ENCODE measurements around the gene MAP7D2. TPM values are rescaled to one million over a fixed set of nuclear protein-coding genes. Genes with fewer than 3 reads are reported as not detected.

The MAP7D2 gene
- total and polyA plus RNA-seq, 2 of the 13 experiments (the other 11 are each of a cell fraction or from before 2014, with no cell fraction given): 9.6 to 10.5 TPM

DNA sequence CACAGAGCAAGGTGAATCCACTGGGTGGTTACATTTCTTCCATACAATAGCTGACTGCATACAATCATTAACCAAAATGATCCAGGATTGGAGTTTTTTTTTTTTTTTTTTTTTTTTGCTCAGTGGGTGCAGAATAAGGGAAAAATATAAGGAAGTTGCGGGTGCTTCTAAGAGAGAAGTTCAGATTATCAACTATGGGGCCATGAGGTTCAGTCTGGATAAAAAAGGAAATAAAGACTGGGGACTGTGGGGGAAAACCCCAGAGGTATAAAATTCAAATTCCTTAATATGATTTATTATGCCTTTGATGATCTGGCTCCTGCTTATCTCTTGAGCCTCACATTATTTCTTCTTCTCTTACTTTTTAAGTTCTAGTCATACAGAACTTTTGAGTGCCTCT is 30.9 kb upstream of the MAP7D2 start:
- no peaks in the 10 kb centered on the region for H3K79me2 ChIP-seq (ENCODE audit: insufficient read depth, low read length)
- no peak overlapping the region for H3K9ac ChIP-seq (ENCODE audit: insufficient read depth, low read depth, low read length)
- POLR2A ChIA-PET: no interaction called here
- H3K27me3 ChIP-seq (ENCODE audit: control insufficient read depth in 1 of 2, insufficient read depth in 2 of 2, low read length in 2 of 2): no peaks in the 10 kb centered on the region
- FAIRE-seq (no peak), DNase-seq (ENCODE audit: low spot score) (no peak), ATAC-seq (peak; percentile 16)
- H3K36me3 ChIP-seq (replicated peaks in 1 of 2; ENCODE audit: control insufficient read depth in 1 of 2, insufficient read depth in 2 of 2, low read length in 2 of 2): no peaks in the 10 kb centered on the region
- H3K27ac ChIP-seq (ENCODE audit: extremely low read length, insufficient read depth, low read length): no peak overlapping the region
- no peak overlapping the region for H2AFZ ChIP-seq (ENCODE audit: low read length)
- intact Hi-C loops (cut with micrococcal nuclease; ENCODE audit: unreplicated experiment) (no loop called here), in situ Hi-C loops (cut with HindIII; ENCODE audit: extremely low pct_ligation_motif_present, low pct_unique_long_range_greater_than_20kb) (no loop called here)
- CTCF ChIA-PET (ENCODE audit: low intra/inter-chr PET ratio, low total read pairs): no interaction called here
- H4K20me1 ChIP-seq (ENCODE audit: insufficient read depth, low read length): 0 out of 2 replicates have a peak, but pooled peaks cover 5% of the 10 kb centered on the region
- no peak overlapping the region for H3K4me2 ChIP-seq (ENCODE audit: low read depth, low read length)
- H3K9me3 ChIP-seq (ENCODE audit: low read length): no peaks in the 10 kb centered on the region
- H3K4me1 ChIP-seq (ENCODE audit: insufficient read depth, low read length): peaks cover 57% of the 10 kb centered on the region
- H3K4me3 ChIP-seq (replicated peaks in 1 of 3; ENCODE audit: insufficient read depth in 1 of 3, low read depth in 2 of 3, low read length in 3 of 3): no peak overlapping the region
- WGBS (ENCODE audit: low lambda C conversion rate): 69% methylated on average over 1 of the region's 1 CpG
- no TSS peak for BruUV-seq (replicated peaks)
- TF ChIP-seq, protein P1, sequence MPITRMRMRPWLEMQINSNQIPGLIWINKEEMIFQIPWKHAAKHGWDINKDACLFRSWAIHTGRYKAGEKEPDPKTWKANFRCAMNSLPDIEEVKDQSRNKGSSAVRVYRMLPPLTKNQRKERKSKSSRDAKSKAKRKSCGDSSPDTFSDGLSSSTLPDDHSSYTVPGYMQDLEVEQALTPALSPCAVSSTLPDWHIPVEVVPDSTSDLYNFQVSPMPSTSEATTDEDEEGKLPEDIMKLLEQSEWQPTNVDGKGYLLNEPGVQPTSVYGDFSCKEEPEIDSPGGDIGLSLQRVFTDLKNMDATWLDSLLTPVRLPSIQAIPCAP (CRISPR knock-in tag; IDR thresholded peaks at IDR 0.05; ENCODE audit: low read depth): no peak
- TF ChIP-seq, protein P2, sequence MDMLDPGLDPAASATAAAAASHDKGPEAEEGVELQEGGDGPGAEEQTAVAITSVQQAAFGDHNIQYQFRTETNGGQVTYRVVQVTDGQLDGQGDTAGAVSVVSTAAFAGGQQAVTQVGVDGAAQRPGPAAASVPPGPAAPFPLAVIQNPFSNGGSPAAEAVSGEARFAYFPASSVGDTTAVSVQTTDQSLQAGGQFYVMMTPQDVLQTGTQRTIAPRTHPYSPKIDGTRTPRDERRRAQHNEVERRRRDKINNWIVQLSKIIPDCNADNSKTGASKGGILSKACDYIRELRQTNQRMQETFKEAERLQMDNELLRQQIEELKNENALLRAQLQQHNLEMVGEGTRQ (IDR thresholded peaks at IDR 0.05; ENCODE audit: low read depth, low read length): no peak
- TF ChIP-seq, protein P2 (CRISPR knock-in tag; IDR thresholded peaks at IDR 0.05; ENCODE audit: borderline replicate concordance): no peak
- TF ChIP-seq, protein P3, sequence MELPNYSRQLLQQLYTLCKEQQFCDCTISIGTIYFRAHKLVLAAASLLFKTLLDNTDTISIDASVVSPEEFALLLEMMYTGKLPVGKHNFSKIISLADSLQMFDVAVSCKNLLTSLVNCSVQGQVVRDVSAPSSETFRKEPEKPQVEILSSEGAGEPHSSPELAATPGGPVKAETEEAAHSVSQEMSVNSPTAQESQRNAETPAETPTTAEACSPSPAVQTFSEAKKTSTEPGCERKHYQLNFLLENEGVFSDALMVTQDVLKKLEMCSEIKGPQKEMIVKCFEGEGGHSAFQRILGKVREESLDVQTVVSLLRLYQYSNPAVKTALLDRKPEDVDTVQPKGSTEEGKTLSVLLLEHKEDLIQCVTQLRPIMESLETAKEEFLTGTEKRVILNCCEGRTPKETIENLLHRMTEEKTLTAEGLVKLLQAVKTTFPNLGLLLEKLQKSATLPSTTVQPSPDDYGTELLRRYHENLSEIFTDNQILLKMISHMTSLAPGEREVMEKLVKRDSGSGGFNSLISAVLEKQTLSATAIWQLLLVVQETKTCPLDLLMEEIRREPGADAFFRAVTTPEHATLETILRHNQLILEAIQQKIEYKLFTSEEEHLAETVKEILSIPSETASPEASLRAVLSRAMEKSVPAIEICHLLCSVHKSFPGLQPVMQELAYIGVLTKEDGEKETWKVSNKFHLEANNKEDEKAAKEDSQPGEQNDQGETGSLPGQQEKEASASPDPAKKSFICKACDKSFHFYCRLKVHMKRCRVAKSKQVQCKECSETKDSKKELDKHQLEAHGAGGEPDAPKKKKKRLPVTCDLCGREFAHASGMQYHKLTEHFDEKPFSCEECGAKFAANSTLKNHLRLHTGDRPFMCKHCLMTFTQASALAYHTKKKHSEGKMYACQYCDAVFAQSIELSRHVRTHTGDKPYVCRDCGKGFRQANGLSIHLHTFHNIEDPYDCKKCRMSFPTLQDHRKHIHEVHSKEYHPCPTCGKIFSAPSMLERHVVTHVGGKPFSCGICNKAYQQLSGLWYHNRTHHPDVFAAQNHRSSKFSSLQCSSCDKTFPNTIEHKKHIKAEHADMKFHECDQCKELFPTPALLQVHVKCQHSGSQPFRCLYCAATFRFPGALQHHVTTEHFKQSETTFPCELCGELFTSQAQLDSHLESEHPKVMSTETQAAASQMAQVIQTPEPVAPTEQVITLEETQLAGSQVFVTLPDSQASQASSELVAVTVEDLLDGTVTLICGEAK (IDR thresholded peaks at IDR 0.05): no peak
- TF ChIP-seq, protein P3 (CRISPR knock-in tag; IDR thresholded peaks at IDR 0.05): no peak
- TF ChIP-seq SIN3A (IDR thresholded peaks at IDR 0.05; ENCODE audit: borderline replicate concordance, low read depth, low read length) (no peak), FOXA1 (IDR thresholded peaks at IDR 0.05) (no peak), FOXA1 (CRISPR knock-in tag; IDR thresholded peaks at IDR 0.05) (no peak), ISX (CRISPR knock-in tag; conservative IDR thresholded peaks at IDR 0.05) (no peak), CEBPB (IDR thresholded peaks at IDR 0.05; ENCODE audit: borderline replicate concordance, low read depth, low read length) (no peak), HMG20A (CRISPR knock-in tag; IDR thresholded peaks at IDR 0.05; ENCODE audit: borderline replicate concordance) (no peak), HMGA1 (CRISPR knock-in tag; conservative IDR thresholded peaks at IDR 0.05) (no peak)
- TF ChIP-seq, protein P4, sequence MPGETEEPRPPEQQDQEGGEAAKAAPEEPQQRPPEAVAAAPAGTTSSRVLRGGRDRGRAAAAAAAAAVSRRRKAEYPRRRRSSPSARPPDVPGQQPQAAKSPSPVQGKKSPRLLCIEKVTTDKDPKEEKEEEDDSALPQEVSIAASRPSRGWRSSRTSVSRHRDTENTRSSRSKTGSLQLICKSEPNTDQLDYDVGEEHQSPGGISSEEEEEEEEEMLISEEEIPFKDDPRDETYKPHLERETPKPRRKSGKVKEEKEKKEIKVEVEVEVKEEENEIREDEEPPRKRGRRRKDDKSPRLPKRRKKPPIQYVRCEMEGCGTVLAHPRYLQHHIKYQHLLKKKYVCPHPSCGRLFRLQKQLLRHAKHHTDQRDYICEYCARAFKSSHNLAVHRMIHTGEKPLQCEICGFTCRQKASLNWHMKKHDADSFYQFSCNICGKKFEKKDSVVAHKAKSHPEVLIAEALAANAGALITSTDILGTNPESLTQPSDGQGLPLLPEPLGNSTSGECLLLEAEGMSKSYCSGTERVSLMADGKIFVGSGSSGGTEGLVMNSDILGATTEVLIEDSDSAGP (CRISPR knock-in tag; IDR thresholded peaks at IDR 0.05; ENCODE audit: borderline replicate concordance): no peak

Measured in HepG2 (cell line).